ENCODE measurements around the gene POTEJ. TPM values are rescaled to one million over a fixed set of nuclear protein-coding genes. Genes with fewer than 3 reads are reported as not detected.
"Not testable (repeated sequence)": the region's sequence is repeated elsewhere in the genome, so short reads cannot be mapped to it uniquely, and the experiment has no call there.

The POTEJ gene
- polyA plus RNA-seq, 3 donors = not detected

DNA sequence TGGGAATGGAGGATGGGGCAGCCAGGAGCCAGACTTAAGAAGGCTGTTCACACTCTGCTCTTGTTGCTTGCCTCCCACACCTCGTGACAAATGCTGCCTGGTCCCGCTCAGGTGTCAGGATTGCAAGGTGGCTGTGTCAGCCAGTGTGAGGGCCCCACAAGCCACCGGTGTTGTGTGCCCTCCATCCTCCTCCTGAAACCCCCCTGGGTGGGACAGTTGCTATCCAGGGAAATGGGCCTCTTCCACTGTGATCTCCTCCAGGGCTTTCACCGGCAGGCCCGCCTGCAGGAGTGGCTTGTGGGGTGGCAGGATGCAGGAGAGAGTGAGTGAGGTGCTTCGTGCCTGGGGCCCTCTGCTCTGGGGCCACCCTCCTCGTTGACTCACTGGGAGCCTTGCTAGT is 28.3 kb upstream of the POTEJ start:
- H3K4me3 Mint-ChIP-seq; H3K36me3 ChIP-seq (replicated peaks in 1 of 2; ENCODE audit: control insufficient read depth in 1 of 2, insufficient read depth in 2 of 2, low read length in 2 of 2); H3K4me1 Mint-ChIP-seq; H3K79me2 ChIP-seq (ENCODE audit: insufficient read depth, low read length); H3K27ac Mint-ChIP-seq; H3K9me3 ChIP-seq (replicated peaks in 1 of 2; ENCODE audit: control insufficient read depth in 1 of 2, insufficient read depth in 1 of 2, low read length in 2 of 2); H3K9me3 Mint-ChIP-seq; intact Hi-C loops (cut with micrococcal nuclease); H4K20me1 ChIP-seq (ENCODE audit: insufficient read depth, low read length); H3K36me3 Mint-ChIP-seq; H3K9ac ChIP-seq (ENCODE audit: insufficient read depth, low read length, poor library complexity, severe bottlenecking); H3K4me1 ChIP-seq (ENCODE audit: control insufficient read depth in 1 of 2, insufficient read depth in 2 of 2, low read length in 2 of 2); H3K4me2 ChIP-seq (replicated peaks; ENCODE audit: extremely low read depth, low read length, poor library complexity, severe bottlenecking); DNase-seq; H3K27me3 ChIP-seq (ENCODE audit: control insufficient read depth in 2 of 2, insufficient read depth in 2 of 2, low read length in 2 of 2); H3K27ac ChIP-seq (ENCODE audit: low read depth in 1 of 2, low read length in 2 of 2); H3K27me3 Mint-ChIP-seq (ENCODE audit: low read depth in 3 of 3); H3K4me3 ChIP-seq (replicated peaks in 1 of 3; ENCODE audit: low read depth in 2 of 3, low read length in 3 of 3); H2AFZ ChIP-seq (ENCODE audit: insufficient read depth, low read depth, low read length, poor library complexity, severe bottlenecking): not testable (repeated sequence)
- WGBS (ENCODE audit: insufficient coverage) = no CpG with 5 or more reads among the region's 7 CpGs

GRCh38 chr2:130583582-130583981 is 27.7 kb upstream of the POTEJ start:
- intact Hi-C loops (cut with micrococcal nuclease); H3K4me2 ChIP-seq (replicated peaks; ENCODE audit: extremely low read depth, low read length, poor library complexity, severe bottlenecking); H3K36me3 Mint-ChIP-seq; H3K27ac ChIP-seq (ENCODE audit: low read depth in 1 of 2, low read length in 2 of 2); H3K9me3 Mint-ChIP-seq; H3K79me2 ChIP-seq (ENCODE audit: insufficient read depth, low read length); H3K4me3 Mint-ChIP-seq; H3K4me1 ChIP-seq (ENCODE audit: control insufficient read depth in 1 of 2, insufficient read depth in 2 of 2, low read length in 2 of 2); H3K4me3 ChIP-seq (replicated peaks in 1 of 3; ENCODE audit: low read depth in 2 of 3, low read length in 3 of 3); H3K27ac Mint-ChIP-seq; H3K9me3 ChIP-seq (replicated peaks in 1 of 2; ENCODE audit: control insufficient read depth in 1 of 2, insufficient read depth in 1 of 2, low read length in 2 of 2); H4K20me1 ChIP-seq (ENCODE audit: insufficient read depth, low read length); H3K27me3 Mint-ChIP-seq (ENCODE audit: low read depth in 3 of 3); H2AFZ ChIP-seq (ENCODE audit: insufficient read depth, low read depth, low read length, poor library complexity, severe bottlenecking); DNase-seq; H3K9ac ChIP-seq (ENCODE audit: insufficient read depth, low read length, poor library complexity, severe bottlenecking); H3K4me1 Mint-ChIP-seq; H3K36me3 ChIP-seq (replicated peaks in 1 of 2; ENCODE audit: control insufficient read depth in 1 of 2, insufficient read depth in 2 of 2, low read length in 2 of 2); H3K27me3 ChIP-seq (ENCODE audit: control insufficient read depth in 2 of 2, insufficient read depth in 2 of 2, low read length in 2 of 2): not testable (repeated sequence)
- no CpG with 5 or more reads among the region's 7 CpGs for WGBS (ENCODE audit: insufficient coverage)

DNA sequence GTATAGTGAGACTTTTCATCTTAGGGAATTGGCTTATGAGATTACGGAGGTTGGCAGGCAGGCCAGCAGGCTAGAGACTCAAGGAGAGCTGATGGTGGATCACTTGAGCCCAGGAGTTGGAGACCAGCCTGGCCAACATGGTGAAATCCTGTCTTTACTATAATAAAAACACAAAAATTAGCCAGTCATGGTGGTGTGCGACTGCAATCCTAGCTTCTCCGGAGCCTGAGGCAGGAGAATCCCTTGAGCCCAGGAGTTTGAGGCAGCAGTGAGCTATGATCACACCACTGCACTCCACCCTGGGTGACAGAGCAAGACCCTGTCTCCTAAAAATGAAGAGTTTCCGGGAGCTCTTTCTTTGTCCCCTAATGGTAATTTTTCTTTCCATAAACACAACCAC is 26.5 kb upstream of the POTEJ start:
- H3K9ac ChIP-seq (ENCODE audit: insufficient read depth, low read length, poor library complexity, severe bottlenecking); H3K4me3 Mint-ChIP-seq; H3K4me3 ChIP-seq (replicated peaks in 1 of 3; ENCODE audit: low read depth in 2 of 3, low read length in 3 of 3); H4K20me1 ChIP-seq (ENCODE audit: insufficient read depth, low read length); H3K27ac ChIP-seq (ENCODE audit: low read depth in 1 of 2, low read length in 2 of 2); H3K27me3 ChIP-seq (ENCODE audit: control insufficient read depth in 2 of 2, insufficient read depth in 2 of 2, low read length in 2 of 2); H3K36me3 Mint-ChIP-seq; H2AFZ ChIP-seq (ENCODE audit: insufficient read depth, low read depth, low read length, poor library complexity, severe bottlenecking); H3K4me1 Mint-ChIP-seq; H3K79me2 ChIP-seq (ENCODE audit: insufficient read depth, low read length); H3K27me3 Mint-ChIP-seq (ENCODE audit: low read depth in 3 of 3); H3K4me2 ChIP-seq (replicated peaks; ENCODE audit: extremely low read depth, low read length, poor library complexity, severe bottlenecking); DNase-seq; H3K9me3 ChIP-seq (replicated peaks in 1 of 2; ENCODE audit: control insufficient read depth in 1 of 2, insufficient read depth in 1 of 2, low read length in 2 of 2); H3K9me3 Mint-ChIP-seq; intact Hi-C loops (cut with micrococcal nuclease); H3K36me3 ChIP-seq (replicated peaks in 1 of 2; ENCODE audit: control insufficient read depth in 1 of 2, insufficient read depth in 2 of 2, low read length in 2 of 2); H3K4me1 ChIP-seq (ENCODE audit: control insufficient read depth in 1 of 2, insufficient read depth in 2 of 2, low read length in 2 of 2); H3K27ac Mint-ChIP-seq: not testable (repeated sequence)
- no CpG with 5 or more reads among the region's 4 CpGs for WGBS (ENCODE audit: insufficient coverage)

- H3K27ac Mint-ChIP-seq; H2AFZ ChIP-seq (ENCODE audit: insufficient read depth, low read depth, low read length, poor library complexity, severe bottlenecking); H3K36me3 Mint-ChIP-seq: not testable (repeated sequence)
Measured at GRCh38 chr2:130588688-130589458, 22.4 kb upstream of the POTEJ start.

More at GRCh38 chr2:130588688-130589458, 22.4 kb upstream of the POTEJ start:
- H3K4me3 Mint-ChIP-seq; H4K20me1 ChIP-seq (ENCODE audit: insufficient read depth, low read length); H3K9ac ChIP-seq (ENCODE audit: insufficient read depth, low read length, poor library complexity, severe bottlenecking); H3K9me3 Mint-ChIP-seq; H3K4me2 ChIP-seq (replicated peaks; ENCODE audit: extremely low read depth, low read length, poor library complexity, severe bottlenecking); H3K4me3 ChIP-seq (replicated peaks in 1 of 3; ENCODE audit: low read depth in 2 of 3, low read length in 3 of 3); H3K27me3 ChIP-seq (ENCODE audit: control insufficient read depth in 2 of 2, insufficient read depth in 2 of 2, low read length in 2 of 2); H3K36me3 ChIP-seq (replicated peaks in 1 of 2; ENCODE audit: control insufficient read depth in 1 of 2, insufficient read depth in 2 of 2, low read length in 2 of 2); H3K4me1 ChIP-seq (ENCODE audit: control insufficient read depth in 1 of 2, insufficient read depth in 2 of 2, low read length in 2 of 2); H3K4me1 Mint-ChIP-seq; DNase-seq; intact Hi-C loops (cut with micrococcal nuclease); H3K9me3 ChIP-seq (replicated peaks in 1 of 2; ENCODE audit: control insufficient read depth in 1 of 2, insufficient read depth in 1 of 2, low read length in 2 of 2); H3K79me2 ChIP-seq (ENCODE audit: insufficient read depth, low read length); H3K27me3 Mint-ChIP-seq (ENCODE audit: low read depth in 3 of 3); H3K27ac ChIP-seq (ENCODE audit: low read depth in 1 of 2, low read length in 2 of 2): not testable (repeated sequence)
- WGBS (ENCODE audit: insufficient coverage) = no CpG with 5 or more reads among the region's 11 CpGs

Data from CD14-positive monocyte (primary cell).